PC-3 (cell line): Measurements from ENCODE around the gene PRRT2. TPM values are rescaled to one million over a fixed set of nuclear protein-coding genes. Genes with fewer than 3 reads are reported as not detected.
"Not testable (repeated sequence)": the region's sequence is repeated elsewhere in the genome, so short reads cannot be mapped to it uniquely, and the experiment has no call there.

ENCODE experiments used
- ATAC-seq: fragments of 200-7000 bp; cut with Tn5 transposase; 2 replicates; pipeline ENCODE4 v1.9.1; 2020; ENCODE audit warnings: mild to moderate bottlenecking, moderate library complexity
- BruUV-seq: library from RNA; stranded (reverse); fragments of 400-500 nt; replicated peaks from 2 replicates; lab custom pipeline; 2021; lab: Mats Ljungman, UMichigan
- CTCF ChIA-PET: fragments of 300-600 bp; sonication (Branson Sonifier 250); formaldehyde crosslinking; loops from one replicate; lab custom pipeline; 2022; ENCODE audit warnings: antibody characterized with exemption; lab: Charles Lee
- POLR2A ChIA-PET: fragments of 300-600 bp; sonication (Branson Sonifier 250); formaldehyde crosslinking; loops from one replicate; lab custom pipeline; 2022; ENCODE audit warnings: antibody characterized with exemption; ENCODE audit not compliant: unreplicated experiment; lab: Charles Lee
- DNase-seq: peaks from one replicate; pipeline ENCODE4 v3.0.0-alpha.2; 2015
- H2AFZ ChIP-seq: fragments of 300-600 bp; sonication (generic); 2 replicates; pipeline ENCODE4 v1.6.0; 2016; ENCODE audit warnings: antibody characterized with exemption, low read length
- H3F3A ChIP-seq: fragments of 300-600 bp; sonication (generic); one replicate; pipeline ENCODE4 v1.6.0; 2017; ENCODE audit warnings: antibody characterized with exemption, low read length, control low read depth, mild to moderate bottlenecking; ENCODE audit not compliant: unreplicated experiment
- H3K27ac ChIP-seq: fragments of 300-600 bp; sonication (generic); 2 replicates; pipeline ENCODE4 v1.5.1; 2016; ENCODE audit warnings: mild to moderate bottlenecking, low read length
- H3K27me3 ChIP-seq: fragments of 300-600 bp; sonication (generic); 2 replicates; pipeline ENCODE4 v1.6.1; 2016; ENCODE audit warnings: low read length, mixed read lengths
- H3K36me3 ChIP-seq: fragments of 300-600 bp; sonication (generic); 2 replicates; pipeline ENCODE4 v1.6.1; 2016; ENCODE audit warnings: low read depth, mixed run types, low read length, mixed read lengths
- H3K4me1 ChIP-seq: fragments of 300-600 bp; sonication (generic); 2 replicates; pipeline ENCODE4 v1.5.1; 2016; ENCODE audit warnings: low read length; ENCODE audit not compliant: insufficient read depth
- H3K4me2 ChIP-seq: fragments of 300-600 bp; sonication (generic); 2 replicates; pipeline ENCODE4 v1.6.0; 2016; ENCODE audit warnings: low read length
- H3K4me3 ChIP-seq: fragments of 300-600 bp; sonication (generic); 2 replicates; pipeline ENCODE4 v1.5.1; 2016; ENCODE audit warnings: mild to moderate bottlenecking, low read length, mixed read lengths
- H3K79me2 ChIP-seq: fragments of 300-600 bp; sonication (generic); 2 replicates; pipeline ENCODE4 v1.6.1; 2017; ENCODE audit warnings: low read length, mixed read lengths
- H3K9ac ChIP-seq: fragments of 300-600 bp; sonication (generic); 2 replicates; pipeline ENCODE4 v1.6.0; 2016; ENCODE audit warnings: mild to moderate bottlenecking, low read length
- H3K9me2 ChIP-seq: fragments of 300-600 bp; sonication (generic); replicated peaks from 2 replicates; pipeline ENCODE4 v1.6.1; 2016; ENCODE audit warnings: mixed run types, low read length, mixed read lengths
- H3K9me3 ChIP-seq: fragments of 300-600 bp; sonication (generic); 2 replicates; pipeline ENCODE4 v1.6.1; 2016; ENCODE audit warnings: low read length, mixed read lengths
- H4K20me1 ChIP-seq: fragments of 300-600 bp; sonication (generic); 2 replicates; pipeline ENCODE4 v1.6.1; 2016; ENCODE audit warnings: low read length, mixed read lengths
- CTCF ChIP-seq: fragments of 300-600 bp; sonication (generic); conservative IDR thresholded peaks from 2 replicates; pipeline ENCODE4 v1.5.1; 2017; ENCODE audit warnings: antibody characterized with exemption, low read depth, mild to moderate bottlenecking, low read length
- EZH2 ChIP-seq: fragments of 300-600 bp; sonication (generic); IDR thresholded peaks from one replicate; pipeline ENCODE4 v1.6.1; 2017; ENCODE audit warnings: antibody characterized with exemption, mild to moderate bottlenecking, low read length; ENCODE audit not compliant: unreplicated experiment
- EZH2phosphoT487 ChIP-seq: fragments of 300-600 bp; sonication (generic); IDR thresholded peaks from 2 replicates; pipeline ENCODE4 v1.6.1; 2018; ENCODE audit warnings: mild to moderate bottlenecking, antibody characterized with exemption, low read length, borderline replicate concordance
- intact Hi-C: fragments of 100-400 bp; cut with micrococcal nuclease; formaldehyde crosslinking; loops from 2 replicates; pipeline ENCODE4 v1.9.0; 2023
- total RNA-seq: library from RNA; depleted of rRNA; stranded (reverse); fragments of >200 nt; gene quantifications from 2 replicates; pipeline ENCODE4 v1.2.3, GENCODE V29; 2014

Gene PRRT2
- total RNA-seq, 1 experiment from 2014 or later: 0.40 TPM

- CTCF ChIA-PET: no interaction called here
- BruUV-seq: no TSS peak
Measured at GRCh38 chr16:29769507-29769906, 42.5 kb upstream of the PRRT2 start.

GRCh38 chr16:29770250-29770929 lies 41.6 kb upstream of the PRRT2 start:
- Histone ChIP-seq H3K36me3 (no peaks in the 10 kb centered on the region), H3K27ac (no peak overlapping the region), H3K4me2 (no peak overlapping the region), H3K79me2 (no peaks in the 10 kb centered on the region), H3K4me1 (peaks cover 5% of the 10 kb centered on the region), H4K20me1 (no peaks in the 10 kb centered on the region), H3K27me3 (no peaks in the 10 kb centered on the region), H3K9me2 (no peaks in the 10 kb centered on the region), H2AFZ (no peak overlapping the region), H3K9ac (no peak overlapping the region), H3K9me3 (no peaks in the 10 kb centered on the region), H3F3A (no peaks in the 10 kb centered on the region), H3K4me3 (no peak overlapping the region)
- ATAC-seq (no peak), DNase-seq (no peak)
- ChIA-PET CTCF (no interaction called here), POLR2A (no interaction called here)
- BruUV-seq: no TSS peak
- intact Hi-C loops: no loop called here
- no peak for TF ChIP-seq EZH2phosphoT487

More at GRCh38 chr16:29769507-29769906, 42.5 kb upstream of the PRRT2 start:
- Histone ChIP-seq H4K20me1 (no peaks in the 10 kb centered on the region), H3K36me3 (no peaks in the 10 kb centered on the region), H3K27me3 (no peaks in the 10 kb centered on the region), H3K9ac (no peak overlapping the region), H3F3A (no peaks in the 10 kb centered on the region), H3K79me2 (no peaks in the 10 kb centered on the region), H2AFZ (no peak overlapping the region), H3K27ac (no peak overlapping the region), H3K4me2 (no peak overlapping the region), H3K9me3 (no peaks in the 10 kb centered on the region), H3K4me1 (peaks cover 9% of the 10 kb centered on the region), H3K4me3 (no peak overlapping the region), H3K9me2 (no peaks in the 10 kb centered on the region)
- DNase-seq: no peak
- POLR2A ChIA-PET: no interaction called here
- intact Hi-C loops: no loop called here
- no peak for ATAC-seq
- TF ChIP-seq EZH2 (no peak), EZH2phosphoT487 (no peak), CTCF (no peak)

- H3K4me1 ChIP-seq, H3K9me2 ChIP-seq, H2AFZ ChIP-seq, H3K9me3 ChIP-seq, H3F3A ChIP-seq, H3K4me3 ChIP-seq, intact Hi-C loops, ATAC-seq, H3K27me3 ChIP-seq, H3K27ac ChIP-seq, H3K9ac ChIP-seq, BruUV-seq, H3K79me2 ChIP-seq, H3K36me3 ChIP-seq, DNase-seq, POLR2A ChIA-PET, H4K20me1 ChIP-seq, H3K4me2 ChIP-seq, CTCF ChIA-PET: not testable (repeated sequence)
Measured at GRCh38 chr16:29772330-29772729, 39.7 kb upstream of the PRRT2 start.

- CTCF ChIA-PET: no interaction called here
Measured at GRCh38 chr16:29774730-29775129, 37.3 kb upstream of the PRRT2 start.

More at GRCh38 chr16:29774730-29775129, 37.3 kb upstream of the PRRT2 start:
- intact Hi-C loops: no loop called here
- Histone ChIP-seq H3K9me3 (no peaks in the 10 kb centered on the region), H3K9ac (no peak overlapping the region), H3F3A (no peaks in the 10 kb centered on the region), H3K9me2 (no peaks in the 10 kb centered on the region), H3K27ac (no peak overlapping the region), H3K4me1 (peaks cover 5% of the 10 kb centered on the region; the same call in 1 of the 2 replicates), H3K36me3 (no peaks in the 10 kb centered on the region), H3K27me3 (no peaks in the 10 kb centered on the region), H2AFZ (no peak overlapping the region), H3K4me2 (no peak overlapping the region), H4K20me1 (no peaks in the 10 kb centered on the region), H3K79me2 (no peaks in the 10 kb centered on the region), H3K4me3 (no peak overlapping the region)
- POLR2A ChIA-PET: no interaction called here
- DNase-seq (no peak), ATAC-seq (no peak)
- TF ChIP-seq EZH2 (no peak), CTCF (no peak), EZH2phosphoT487 (no peak)
- no TSS peak for BruUV-seq
